HepG2 (cell line): Measurements from ENCODE around the gene ARCN1. TPM values are rescaled to one million over a fixed set of nuclear protein-coding genes. Genes with fewer than 3 reads are reported as not detected.
A peak's percentile ranks its signal among the peaks of the same experiment; 100 is the strongest.

Experiments used
- ATAC-seq: fragments of 200-7000 bp; cut with Tn5 transposase; 3 replicates; pipeline ENCODE4 v1.9.1; 2020; ENCODE audit warnings: mild to moderate bottlenecking, moderate library complexity
- BruUV-seq: library from RNA; stranded (reverse); fragments of 400-500 nt; replicated peaks from 2 replicates; lab custom pipeline; 2021; lab: Mats Ljungman, UMichigan
- CTCF ChIA-PET: fragments of 300-600 bp; formaldehyde crosslinking; extraction: SDS; loops from one replicate; lab custom pipeline; 2021; ENCODE audit warnings: low total read pairs, inconsistent platforms, low intra/inter-chr PET ratio; lab: Yijun Ruan, JAX
- POLR2A ChIA-PET: fragments of 350-600 bp; sonication (Branson Sonifier 250); formaldehyde crosslinking; loops from one replicate; lab custom pipeline; 2020; ENCODE audit warnings: antibody characterized with exemption, inconsistent platforms; lab: Yijun Ruan, JAX
- DNase-seq: peaks from one replicate; pipeline ENCODE4 v3.0.0-alpha.2; 2015; ENCODE audit warnings: low spot score
- FAIRE-seq: peaks from 3 replicates; lab custom pipeline; 2011; peaks lifted over from hg19 to GRCh38; lab: Jason Lieb, UNC
- H2AFZ ChIP-seq: one replicate; pipeline ENCODE4 v1.6.1; 2011; ENCODE audit warnings: low read length, inconsistent platforms
- H3K27ac ChIP-seq: fragments of 300-600 bp; 3 replicates; pipeline ENCODE4 v1.8.0; 2011; ENCODE audit warnings: mixed run types, mild to moderate bottlenecking, mixed read lengths, low read length, inconsistent platforms; ENCODE audit not compliant: insufficient read depth; ENCODE audit errors: extremely low read length
- H3K27me3 ChIP-seq, 2 experiments: fragments of 200-600 bp in 1 of 2; 2 replicates in 1 of 2; 3 replicates in 1 of 2; pipeline versions ENCODE4 v1.6.0 to v1.8.0; 2011; ENCODE audit warnings: low read length in 2 of 2, mild to moderate bottlenecking in 2 of 2, moderate library complexity in 2 of 2, inconsistent platforms in 1 of 2; ENCODE audit not compliant: insufficient read depth in 2 of 2, control insufficient read depth in 1 of 2
- H3K36me3 ChIP-seq, 2 experiments: fragments of 200-600 bp in 1 of 2; replicated peaks in 1 of 2; 2 replicates in 1 of 2; 3 replicates in 1 of 2; pipeline versions ENCODE4 v1.5.1 to v1.8.0; 2011; ENCODE audit warnings: low read length in 2 of 2, inconsistent platforms in 1 of 2; ENCODE audit not compliant: insufficient read depth in 2 of 2, control insufficient read depth in 1 of 2
- H3K4me1 ChIP-seq: 2 replicates; pipeline ENCODE4 v1.5.1; 2012; ENCODE audit warnings: low read length, inconsistent platforms; ENCODE audit not compliant: insufficient read depth
- H3K4me2 ChIP-seq: 2 replicates; pipeline ENCODE4 v1.6.0; 2011; ENCODE audit warnings: low read depth, low read length, inconsistent platforms
- H3K4me3 ChIP-seq, 3 experiments: fragments of 200-600 bp in 1 of 3; sonication (generic), shearing (Covaris generic) in 1 of 3; replicated peaks in 1 of 3; 2 replicates each; pipeline ENCODE4 v1.5.1; 2011 to 2016; ENCODE audit warnings: low read length in 3 of 3, inconsistent platforms in 2 of 3, low read depth in 2 of 3, mild to moderate bottlenecking in 2 of 3, control low read depth in 1 of 3, mixed read lengths in 1 of 3; ENCODE audit not compliant: insufficient read depth in 1 of 3
- H3K79me2 ChIP-seq: one replicate; pipeline ENCODE4 v1.6.1; 2011; ENCODE audit warnings: low read length, inconsistent platforms; ENCODE audit not compliant: insufficient read depth
- H3K9ac ChIP-seq: 2 replicates; pipeline ENCODE4 v1.6.0; 2011; ENCODE audit warnings: mild to moderate bottlenecking, low read depth, low read length, inconsistent platforms; ENCODE audit not compliant: insufficient read depth
- H3K9me3 ChIP-seq: 2 replicates; pipeline ENCODE4 v1.5.1; 2012; ENCODE audit warnings: mild to moderate bottlenecking, low read length
- H4K20me1 ChIP-seq: 2 replicates; pipeline ENCODE4 v1.6.0; 2011; ENCODE audit warnings: inconsistent platforms, mild to moderate bottlenecking, low read length, moderate library complexity; ENCODE audit not compliant: insufficient read depth
- ARNTL ChIP-seq: sonication (generic); formaldehyde crosslinking; IDR thresholded peaks from 2 replicates; pipeline ENCODE4 v1.4.0; 2020; ENCODE audit warnings: mild to moderate bottlenecking, missing genetic modification reagents
- CEBPB ChIP-seq: IDR thresholded peaks from 2 replicates; pipeline ENCODE4 v1.6.1; 2011; ENCODE audit warnings: low read depth, low read length, improper control_type of control experiment, borderline replicate concordance
- CEBPG ChIP-seq: IDR thresholded peaks from 2 replicates; pipeline ENCODE4 v1.6.1; 2016
- ELF1 ChIP-seq: sonication (generic); formaldehyde crosslinking; IDR thresholded peaks from 2 replicates; pipeline ENCODE4 v1.4.0; 2020; ENCODE audit warnings: missing genetic modification reagents
- ETV5 ChIP-seq: IDR thresholded peaks from 2 replicates; pipeline ENCODE4 v1.6.1; 2018; ENCODE audit warnings: missing biosample characterization, missing genetic modification reagents, inconsistent platforms, borderline replicate concordance
- EZH2 ChIP-seq: conservative IDR thresholded peaks from 2 replicates; pipeline ENCODE4 v1.6.1; 2012; ENCODE audit warnings: mild to moderate bottlenecking, low read depth, low read length, moderate library complexity
- GLI4 ChIP-seq: sonication (generic); formaldehyde crosslinking; IDR thresholded peaks from 2 replicates; pipeline ENCODE4 v1.5.1; 2020; ENCODE audit warnings: missing genetic modification reagents, mild to moderate bottlenecking, moderate library complexity, borderline replicate concordance
- HNF4A ChIP-seq: sonication (generic); formaldehyde crosslinking; IDR thresholded peaks from 2 replicates; pipeline ENCODE4 v1.4.0; 2020; ENCODE audit warnings: missing genetic modification reagents
- HNRNPH1 ChIP-seq: fragments of 200-400 bp; formaldehyde crosslinking; optimal IDR thresholded peaks from 2 replicates; pipeline ENCODE3; 2017; ENCODE audit warnings: mild to moderate bottlenecking, low read depth, low read length
- MBD4 ChIP-seq: IDR thresholded peaks from 2 replicates; pipeline ENCODE4 v1.6.1; 2012; ENCODE audit warnings: low read length, inconsistent platforms, borderline replicate concordance
- MIER3 ChIP-seq: IDR thresholded peaks from 2 replicates; pipeline ENCODE4 v1.6.1; 2016; ENCODE audit warnings: missing compliant biosample characterization, borderline replicate concordance
- NR2F2 ChIP-seq: IDR thresholded peaks from 2 replicates; pipeline ENCODE4 v1.6.1; 2012; ENCODE audit warnings: low read depth, inconsistent platforms, borderline replicate concordance
- NR2F6 ChIP-seq, 2 experiments: IDR thresholded peaks; 2 replicates each; pipeline ENCODE4 v1.6.1; 2016; ENCODE audit warnings: antibody characterized with exemption in 1 of 2, mild to moderate bottlenecking in 1 of 2
- RXRB ChIP-seq: IDR thresholded peaks from 2 replicates; pipeline ENCODE4 v1.6.1; 2016; ENCODE audit warnings: borderline replicate concordance, missing genetic modification reagents, missing compliant biosample characterization
- SMC3 ChIP-seq: IDR thresholded peaks from 2 replicates; pipeline ENCODE4 v1.6.1; 2011; ENCODE audit warnings: low read length, improper control_type of control experiment
- THAP11 ChIP-seq: IDR thresholded peaks from 2 replicates; pipeline ENCODE4 v1.6.1; 2016; ENCODE audit warnings: missing biosample characterization, missing genetic modification reagents
- ZFP36L2 ChIP-seq: sonication (generic); formaldehyde crosslinking; IDR thresholded peaks from 2 replicates; pipeline ENCODE4 v1.4.0; 2020; ENCODE audit warnings: missing genetic modification reagents
- ZFX ChIP-seq: sonication (generic); formaldehyde crosslinking; IDR thresholded peaks from 2 replicates; pipeline ENCODE4 v1.4.0; 2020; ENCODE audit warnings: mild to moderate bottlenecking, low read depth, missing genetic modification reagents, moderate library complexity
- ZFYVE20 ChIP-seq: sonication (generic); formaldehyde crosslinking; IDR thresholded peaks from 2 replicates; pipeline ENCODE4 v1.8.0; 2023; ENCODE audit warnings: low read depth, mild to moderate bottlenecking, moderate library complexity, missing genetic modification reagents, borderline replicate concordance
- ZNF383 ChIP-seq: sonication (generic); formaldehyde crosslinking; IDR thresholded peaks from 2 replicates; pipeline ENCODE4 v1.4.0; 2020; ENCODE audit warnings: missing genetic modification reagents, mild to moderate bottlenecking, borderline replicate concordance
- ZNF441 ChIP-seq: sonication (generic); formaldehyde crosslinking; IDR thresholded peaks from 2 replicates; pipeline ENCODE4 v1.7.0; 2021; ENCODE audit warnings: missing genetic modification reagents, borderline replicate concordance
- ZNF670 ChIP-seq: sonication (generic); formaldehyde crosslinking; IDR thresholded peaks from 2 replicates; pipeline ENCODE4 v1.8.0; 2022; ENCODE audit warnings: mild to moderate bottlenecking, missing genetic modification reagents, borderline replicate concordance
- WGBS: methylation state at CpG from one replicate; pipeline ENCODE4 v1.1.6; 2017; ENCODE audit warnings: low lambda C conversion rate; 5-methylcytosine and 5-hydroxymethylcytosine counted together
- in situ Hi-C: cut with HindIII; loops from 2 replicates; pipeline ENCODE4 v1.10.0; 2017; ENCODE audit warnings: low pct_unique_long_range_greater_than_20kb; ENCODE audit not compliant: extremely low pct_ligation_motif_present
- intact Hi-C: fragments of 100-400 bp; cut with micrococcal nuclease; formaldehyde crosslinking; loops from one replicate; pipeline ENCODE4 v1.10.0; 2022; ENCODE audit not compliant: unreplicated experiment
- polyA plus RNA-seq, 8 experiments: library from polyadenylated mRNA; depleted of rRNA in 3 of 8; stranded (reverse) in 7 of 8; unstranded in 1 of 8; fragments of >200 nt; fragmentation: Illumina TruSeq in 4 of 8; extraction: Trizol in 4 of 8; gene quantifications; 2 replicates each; pipeline versions ENCODE4 v1.2.1 to v1.2.3, GENCODE V29; 2011 to 2016; ENCODE audit warnings: low read depth in 4 of 8, missing spikeins in 1 of 8, mixed read lengths in 1 of 8; ENCODE audit not compliant: insufficient read depth in 1 of 8
- total RNA-seq, 5 experiments: library from RNA; depleted of rRNA; stranded (reverse); fragments of >200 nt; fragmentation: Illumina TruSeq; extraction: Trizol; gene quantifications; 2 replicates each; pipeline ENCODE4 v1.2.3, GENCODE V29; 2016; ENCODE audit warnings: low read depth in 1 of 5
- TF ChIP-seq, protein P1 (sequence below): IDR thresholded peaks from 2 replicates; pipeline ENCODE4 v1.6.1; 2012; ENCODE audit warnings: inconsistent platforms
- TF ChIP-seq, protein P2 (sequence below): fragments of 450-650 bp; IDR thresholded peaks from 2 replicates; pipeline ENCODE4 v1.6.1; 2016
- TF ChIP-seq, protein P3 (sequence below): IDR thresholded peaks from 2 replicates; pipeline ENCODE4 v1.6.1; 2016; ENCODE audit warnings: missing compliant biosample characterization, missing genetic modification reagents, borderline replicate concordance

ARCN1 gene
- total and polyA plus RNA-seq, 2 of the 13 experiments (the other 11 are each of a cell fraction or from before 2014, with no cell fraction given), result 148 to 200 TPM

DNA sequence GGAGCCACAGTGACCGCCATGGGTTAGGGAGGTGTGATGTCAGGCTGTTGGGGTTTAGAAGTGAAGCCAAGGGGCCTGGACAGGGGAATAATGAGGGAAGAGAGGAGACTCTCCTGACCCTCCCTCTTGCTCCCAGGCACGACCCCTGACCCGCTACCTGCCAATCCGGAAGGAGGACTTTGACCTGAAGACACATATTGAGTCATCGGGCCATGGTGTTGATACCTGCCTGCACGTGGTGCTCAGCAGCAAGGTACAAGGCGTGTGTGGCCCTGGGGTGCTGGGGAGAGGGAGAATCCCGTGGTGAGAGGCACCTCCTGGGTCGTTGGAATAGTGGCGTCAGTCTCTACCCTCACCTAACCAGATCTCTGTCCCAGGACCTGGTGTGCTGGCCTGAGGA is 77.7 kb downstream of the ARCN1 start:
- Histone ChIP-seq H3K27me3 (no peaks in the 10 kb centered on the region), H4K20me1 (no peaks in the 10 kb centered on the region), H3K27ac (no peak overlapping the region), H3K79me2 (no peaks in the 10 kb centered on the region), H3K4me2 (no peak overlapping the region), H3K36me3 (peaks cover 18 to 29% of the 10 kb centered on the region in 2 experiments; a peak in 4 of 5 replicates), H3K4me3 (no peak overlapping the region), H3K9ac (no peak overlapping the region), H2AFZ (no peak overlapping the region), H3K9me3 (no peaks in the 10 kb centered on the region), H3K4me1 (peaks cover 22% of the 10 kb centered on the region)
- ATAC-seq (peak; percentile 65), DNase-seq (peak; percentile 34), FAIRE-seq (no peak)
- intact Hi-C loops, result no loop called here
- CTCF ChIA-PET, result no interaction called here
- WGBS, result 60% methylated on average over 10 of the region's 10 CpGs
- BruUV-seq, result no TSS peak
- in situ Hi-C loops, result no loop called here
- POLR2A ChIA-PET, result no interaction called here
- peak; percentile 13; the same call in 1 of the 2 replicates for TF ChIP-seq CEBPB
- TF ChIP-seq NR2F2, result peak; percentile 64; the same call in 1 of the 2 replicates
- TF ChIP-seq SMC3, result no peak
- TF ChIP-seq, protein P1, sequence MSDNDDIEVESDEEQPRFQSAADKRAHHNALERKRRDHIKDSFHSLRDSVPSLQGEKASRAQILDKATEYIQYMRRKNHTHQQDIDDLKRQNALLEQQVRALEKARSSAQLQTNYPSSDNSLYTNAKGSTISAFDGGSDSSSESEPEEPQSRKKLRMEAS, result peak; percentile 94
- TF ChIP-seq EZH2, result no peak
- peak; percentile 66; the same call in 1 of the 2 replicates for TF ChIP-seq ETV5 (CRISPR knock-in tag)
- TF ChIP-seq MIER3 (CRISPR knock-in tag), result peak; percentile 66; the same call in 1 of the 2 replicates
- TF ChIP-seq ZNF441 (CRISPR knock-in tag), result peak; percentile 23; the same call in 1 of the 2 replicates
- TF ChIP-seq ZNF383 (CRISPR knock-in tag), result no peak
- no peak for TF ChIP-seq HNRNPH1
- peak; percentile 68 for TF ChIP-seq CEBPG (CRISPR knock-in tag)
- no peak for TF ChIP-seq ZFYVE20 (CRISPR knock-in tag)
- peak; percentile 64 for TF ChIP-seq NR2F6 (IDR thresholded peaks at IDR 0.05)
- TF ChIP-seq NR2F6 (CRISPR knock-in tag; IDR thresholded peaks at IDR 0.05), result peak; percentile 72
- 0 out of 2 replicates have a peak, but pooled peaks have one; percentile 14 for TF ChIP-seq ELF1 (CRISPR knock-in tag)
- no peak for TF ChIP-seq GLI4 (CRISPR knock-in tag)
- peak; percentile 58; the same call in 1 of the 2 replicates for TF ChIP-seq RXRB (CRISPR knock-in tag)
- TF ChIP-seq, protein P2, sequence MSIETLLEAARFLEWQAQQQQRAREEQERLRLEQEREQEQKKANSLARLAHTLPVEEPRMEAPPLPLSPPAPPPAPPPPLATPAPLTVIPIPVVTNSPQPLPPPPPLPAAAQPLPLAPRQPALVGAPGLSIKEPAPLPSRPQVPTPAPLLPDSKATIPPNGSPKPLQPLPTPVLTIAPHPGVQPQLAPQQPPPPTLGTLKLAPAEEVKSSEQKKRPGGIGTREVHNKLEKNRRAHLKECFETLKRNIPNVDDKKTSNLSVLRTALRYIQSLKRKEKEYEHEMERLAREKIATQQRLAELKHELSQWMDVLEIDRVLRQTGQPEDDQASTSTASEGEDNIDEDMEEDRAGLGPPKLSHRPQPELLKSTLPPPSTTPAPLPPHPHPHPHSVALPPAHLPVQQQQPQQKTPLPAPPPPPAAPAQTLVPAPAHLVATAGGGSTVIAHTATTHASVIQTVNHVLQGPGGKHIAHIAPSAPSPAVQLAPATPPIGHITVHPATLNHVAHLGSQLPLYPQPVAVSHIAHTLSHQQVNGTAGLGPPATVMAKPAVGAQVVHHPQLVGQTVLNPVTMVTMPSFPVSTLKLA, result peak; percentile 80
- TF ChIP-seq ZNF670, result peak; percentile 84; the same call in 1 of the 2 replicates
- TF ChIP-seq THAP11, result 0 out of 2 replicates have a peak, but pooled peaks have one; percentile 35
- TF ChIP-seq ZFX (CRISPR knock-in tag), result peak; percentile 24; the same call in 1 of the 2 replicates
- no peak for TF ChIP-seq ZFP36L2 (CRISPR knock-in tag)
- no peak for TF ChIP-seq MBD4
- TF ChIP-seq ARNTL (CRISPR knock-in tag), result peak; percentile 67; the same call in 1 of the 2 replicates
- TF ChIP-seq, protein P3, sequence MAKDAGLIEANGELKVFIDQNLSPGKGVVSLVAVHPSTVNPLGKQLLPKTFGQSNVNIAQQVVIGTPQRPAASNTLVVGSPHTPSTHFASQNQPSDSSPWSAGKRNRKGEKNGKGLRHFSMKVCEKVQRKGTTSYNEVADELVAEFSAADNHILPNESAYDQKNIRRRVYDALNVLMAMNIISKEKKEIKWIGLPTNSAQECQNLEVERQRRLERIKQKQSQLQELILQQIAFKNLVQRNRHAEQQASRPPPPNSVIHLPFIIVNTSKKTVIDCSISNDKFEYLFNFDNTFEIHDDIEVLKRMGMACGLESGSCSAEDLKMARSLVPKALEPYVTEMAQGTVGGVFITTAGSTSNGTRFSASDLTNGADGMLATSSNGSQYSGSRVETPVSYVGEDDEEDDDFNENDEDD, result peak; percentile 28; the same call in 1 of the 2 replicates
- TF ChIP-seq HNF4A (CRISPR knock-in tag), result peak; percentile 88
